SK-N-SH (cell line): ENCODE measurements around the gene ANO6. TPM values are rescaled to one million over a fixed set of nuclear protein-coding genes. Genes with fewer than 3 reads are reported as not detected.

Experiments
- CTCF ChIA-PET: fragments of 300-600, 350-600 bp; formaldehyde crosslinking; extraction: SDS; loops from one replicate; lab custom pipeline; 2021; lab: Yijun Ruan, JAX
- POLR2A ChIA-PET: fragments of 350-600 bp; sonication (Branson Sonifier 250); formaldehyde crosslinking; extraction: SDS; loops from one replicate; lab custom pipeline; 2020; ENCODE audit warnings: antibody characterized with exemption, inconsistent platforms; lab: Yijun Ruan, JAX
- DNase-seq: peaks from one replicate; pipeline ENCODE4 v3.0.0; 2012
- H2AFZ ChIP-seq: fragments of 200-600 bp; sonication (generic); 2 replicates; pipeline ENCODE4 v1.8.1; 2016; ENCODE audit warnings: antibody characterized with exemption, mild to moderate bottlenecking, low read depth
- H3F3A ChIP-seq: fragments of 200-600 bp; sonication (generic); replicated peaks from 2 replicates; pipeline ENCODE3; 2016; ENCODE audit warnings: antibody characterized with exemption, mild to moderate bottlenecking; ENCODE audit not compliant: insufficient read depth
- H3K27ac ChIP-seq, 2 experiments: fragments of 200-500 bp in 1 of 2; fragments of 200-600 bp in 1 of 2; sonication (Bioruptor generic) in 1 of 2; sonication (generic), shearing (Covaris generic) in 1 of 2; 2 replicates each; pipeline versions ENCODE4 v1.5.1 to v1.6.1; 2014 to 2016; ENCODE audit warnings: low read depth in 2 of 2, inconsistent platforms in 1 of 2, low read length in 1 of 2, mild to moderate bottlenecking in 1 of 2, mixed read lengths in 1 of 2
- H3K27me3 ChIP-seq: fragments of 200-600 bp; sonication (generic), shearing (Covaris generic); 2 replicates; pipeline ENCODE4 v1.6.1; 2016; ENCODE audit warnings: mixed run types; ENCODE audit not compliant: insufficient read depth
- H3K36me3 ChIP-seq, 2 experiments: fragments of 200-500 bp in 1 of 2; fragments of 200-600 bp in 1 of 2; sonication (Bioruptor generic) in 1 of 2; sonication (generic) in 1 of 2; replicated peaks in 1 of 2; 2 replicates each; pipeline versions ENCODE3 to v1.5.1; 2014 to 2016; ENCODE audit warnings: low read length in 1 of 2, mild to moderate bottlenecking in 1 of 2; ENCODE audit not compliant: insufficient read depth in 2 of 2, control insufficient read depth in 1 of 2
- H3K4me1 ChIP-seq, 2 experiments: fragments of 200-500 bp in 1 of 2; fragments of 200-600 bp in 1 of 2; sonication (Bioruptor generic) in 1 of 2; sonication (generic), shearing (Covaris generic) in 1 of 2; 2 replicates each; pipeline versions ENCODE4 v1.5.1 to v1.6.1; 2014 to 2016; ENCODE audit warnings: low read depth in 1 of 2, low read length in 1 of 2, mixed run types in 1 of 2; ENCODE audit not compliant: insufficient read depth in 2 of 2, control insufficient read depth in 1 of 2
- H3K4me2 ChIP-seq: fragments of 200-600 bp; sonication (generic), shearing (Covaris generic); 2 replicates; pipeline ENCODE4 v1.6.1; 2017; ENCODE audit warnings: mixed run types
- H3K4me3 ChIP-seq, 2 experiments: fragments of 200-500 bp in 1 of 2; fragments of 200-600 bp in 1 of 2; sonication (Bioruptor generic) in 1 of 2; sonication (generic), shearing (Covaris generic) in 1 of 2; 2 replicates each; pipeline versions ENCODE4 v1.5.1 to v1.8.1; 2014 to 2016; ENCODE audit warnings: low read depth in 2 of 2, inconsistent platforms in 1 of 2, low read length in 1 of 2, mild to moderate bottlenecking in 1 of 2, mixed read lengths in 1 of 2, moderate library complexity in 1 of 2
- H3K79me2 ChIP-seq: fragments of 200-600 bp; sonication (generic); 2 replicates; pipeline ENCODE4 v1.8.1; 2017; ENCODE audit warnings: mild to moderate bottlenecking; ENCODE audit not compliant: insufficient read depth
- H3K9ac ChIP-seq: fragments of 200-600 bp; sonication (generic); 2 replicates; pipeline ENCODE4 v1.6.1; 2017; ENCODE audit warnings: mixed run types
- H3K9me2 ChIP-seq: fragments of 200-600 bp; sonication (generic); 2 replicates; pipeline ENCODE4 v1.6.1; 2017; ENCODE audit warnings: mixed run types
- H3K9me3 ChIP-seq: fragments of 200-600 bp; sonication (generic); 2 replicates; pipeline ENCODE4 v1.6.1; 2017; ENCODE audit warnings: mixed run types, mild to moderate bottlenecking, moderate library complexity
- H4K20me1 ChIP-seq: fragments of 200-600 bp; sonication (generic); 2 replicates; pipeline ENCODE4 v1.6.1; 2017; ENCODE audit warnings: mild to moderate bottlenecking, mixed run types; ENCODE audit not compliant: insufficient read depth
- ELF1 ChIP-seq: IDR thresholded peaks from 2 replicates; pipeline ENCODE4 v1.4.0; 2012
- IRF3 ChIP-seq: fragments of 150-350 bp; IDR thresholded peaks from 2 replicates; pipeline ENCODE4 v1.6.1; 2016; ENCODE audit warnings: mild to moderate bottlenecking, low read depth, low read length
- MEF2A ChIP-seq: IDR thresholded peaks from 2 replicates; pipeline ENCODE4 v1.4.0; 2012; ENCODE audit warnings: low read depth, borderline replicate concordance
- MXI1 ChIP-seq: IDR thresholded peaks from 2 replicates; pipeline ENCODE4 v1.6.1; 2012; ENCODE audit warnings: mild to moderate bottlenecking, low read depth, low read length, improper control_type of control experiment
- NRF1 ChIP-seq: IDR thresholded peaks from 2 replicates; pipeline ENCODE4 v1.6.1; 2012; ENCODE audit warnings: low read depth, mild to moderate bottlenecking, low read length
- PBX3 ChIP-seq: IDR thresholded peaks from 2 replicates; pipeline ENCODE4; 2012
- POLR2AphosphoS5 ChIP-seq: IDR thresholded peaks from 2 replicates; pipeline ENCODE4 v1.6.1; 2012; ENCODE audit warnings: low read depth, low read length
- RAD21 ChIP-seq: IDR thresholded peaks from 2 replicates; pipeline ENCODE4 v1.6.1; 2012; ENCODE audit warnings: mild to moderate bottlenecking, low read length
- RFX5 ChIP-seq: IDR thresholded peaks from 2 replicates; pipeline ENCODE4 v1.6.1; 2012; ENCODE audit warnings: mild to moderate bottlenecking, improper control_type of control experiment, low read length
- RXRA ChIP-seq: IDR thresholded peaks from 2 replicates; pipeline ENCODE4 v1.4.0; 2012; ENCODE audit warnings: low read depth, mild to moderate bottlenecking, borderline replicate concordance
- SIN3A ChIP-seq: IDR thresholded peaks from 2 replicates; pipeline ENCODE4 v1.6.1; 2012; ENCODE audit warnings: low read depth, mild to moderate bottlenecking, low read length, moderate library complexity, borderline replicate concordance
- SMC3 ChIP-seq: IDR thresholded peaks from 2 replicates; pipeline ENCODE4 v1.6.1; 2012; ENCODE audit warnings: low read depth, low read length, improper control_type of control experiment
- TAF1 ChIP-seq: IDR thresholded peaks from 2 replicates; pipeline ENCODE4 v1.6.1; 2012; ENCODE audit warnings: low read depth, mild to moderate bottlenecking, low read length, moderate library complexity, borderline replicate concordance
- TEAD4 ChIP-seq: IDR thresholded peaks from 2 replicates; pipeline ENCODE4 v1.4.0; 2012; ENCODE audit warnings: mild to moderate bottlenecking, borderline replicate concordance; ENCODE audit not compliant: insufficient read depth
- USF1 ChIP-seq: IDR thresholded peaks from 2 replicates; pipeline ENCODE4 v1.4.0; 2012; ENCODE audit warnings: low read depth, borderline replicate concordance
- YY1 ChIP-seq: IDR thresholded peaks from 2 replicates; pipeline ENCODE4 v1.4.0; 2012; ENCODE audit warnings: low read depth, mild to moderate bottlenecking
- WGBS: methylation state at CpG from one replicate; pipeline ENCODE4 v1.1.6; 2017; ENCODE audit warnings: low lambda C conversion rate; 5-methylcytosine and 5-hydroxymethylcytosine counted together
- polyA plus RNA-seq, 3 experiments: library from polyadenylated mRNA; depleted of rRNA; stranded (reverse); fragments of >200 nt; gene quantifications; 2 replicates each; pipeline ENCODE4 v1.2.3, GENCODE V29; 2012
- TF ChIP-seq, protein P1 (sequence below): fragments of 200-600 bp; sonication (generic); IDR thresholded peaks from 2 replicates; pipeline ENCODE4 v1.6.1; 2017; ENCODE audit warnings: antibody characterized with exemption, mild to moderate bottlenecking, moderate library complexity
- TF ChIP-seq, protein P2 (sequence below): fragments of 150-350 bp; IDR thresholded peaks from 2 replicates; pipeline ENCODE4 v1.6.1; 2017; ENCODE audit warnings: antibody characterized with exemption, low read length, low read depth, borderline replicate concordance
- TF ChIP-seq, protein P3 (sequence below): IDR thresholded peaks from 2 replicates; pipeline ENCODE4 v1.4.0; 2012; ENCODE audit warnings: low read depth

The ANO6 gene
- polyA plus RNA-seq, 1 of the 3 experiments (the other 2 are of a cell fraction), result 20.1 TPM

DNA sequence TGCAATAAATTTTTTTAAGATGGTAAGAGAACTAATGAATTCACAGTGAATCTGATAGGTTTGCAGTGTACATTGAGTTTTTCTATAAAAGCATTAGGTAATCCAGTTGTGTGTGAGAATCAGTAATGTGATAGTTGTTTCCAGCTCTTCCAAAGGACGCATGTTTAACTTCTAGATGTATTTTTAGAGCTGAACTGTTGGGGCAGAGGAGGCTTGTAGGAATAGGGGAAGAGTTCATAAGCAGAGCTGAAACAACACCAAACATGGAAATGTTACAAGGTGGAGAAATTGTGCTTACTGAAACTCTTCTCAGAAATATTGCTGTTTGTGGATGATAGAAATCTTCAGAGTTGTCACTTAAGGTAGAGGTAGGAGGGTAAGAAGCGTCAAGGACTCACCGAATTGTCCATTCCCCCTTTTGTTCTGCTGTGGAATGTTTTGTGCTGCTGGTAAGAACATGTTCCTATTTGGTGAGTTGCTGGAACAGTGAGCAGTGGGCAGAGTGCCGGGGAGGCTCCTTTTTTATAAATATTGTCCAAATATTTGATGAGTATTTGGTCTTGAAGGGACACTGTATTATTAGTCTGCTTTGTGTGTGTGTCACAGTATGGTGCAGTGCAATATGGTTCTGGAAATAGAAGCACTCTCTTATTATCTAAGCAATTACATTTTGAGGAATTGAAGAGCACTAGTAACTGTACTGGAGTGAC, 76.7 kb downstream of the ANO6 start:
- peaks cover 49% of the 10 kb centered on the region; the same call in 1 of the 2 replicates for H3K79me2 ChIP-seq
- no peak for DNase-seq
- peaks cover 0 to 10% of the 10 kb centered on the region in 2 experiments for H3K36me3 ChIP-seq
- no peaks in the 10 kb centered on the region for H3K9me3 ChIP-seq
- no peaks in the 10 kb centered on the region; the same call in 1 of the 2 replicates for H4K20me1 ChIP-seq
- peaks cover 0 to 12% of the 10 kb centered on the region in 2 experiments; a peak in 2 of 4 replicates for H3K4me1 ChIP-seq
- H3K4me3 ChIP-seq, result no peak overlapping the region
- H3F3A ChIP-seq, result peaks cover 7% of the 10 kb centered on the region
- no peak overlapping the region for H3K4me2 ChIP-seq
- CTCF ChIA-PET, result no interaction called here
- H2AFZ ChIP-seq, result no peak overlapping the region
- WGBS, result 89% methylated on average over 4 of the region's 4 CpGs
- TF ChIP-seq YY1 (no peak), RFX5 (no peak), POLR2AphosphoS5 (no peak), MXI1 (no peak), USF1 (no peak), RAD21 (no peak), TAF1 (no peak), IRF3 (no peak), RXRA (no peak), PBX3 (no peak), SIN3A (no peak), NRF1 (no peak), SMC3 (no peak), ELF1 (no peak), MEF2A (no peak), TEAD4 (no peak)
- TF ChIP-seq, protein P1, sequence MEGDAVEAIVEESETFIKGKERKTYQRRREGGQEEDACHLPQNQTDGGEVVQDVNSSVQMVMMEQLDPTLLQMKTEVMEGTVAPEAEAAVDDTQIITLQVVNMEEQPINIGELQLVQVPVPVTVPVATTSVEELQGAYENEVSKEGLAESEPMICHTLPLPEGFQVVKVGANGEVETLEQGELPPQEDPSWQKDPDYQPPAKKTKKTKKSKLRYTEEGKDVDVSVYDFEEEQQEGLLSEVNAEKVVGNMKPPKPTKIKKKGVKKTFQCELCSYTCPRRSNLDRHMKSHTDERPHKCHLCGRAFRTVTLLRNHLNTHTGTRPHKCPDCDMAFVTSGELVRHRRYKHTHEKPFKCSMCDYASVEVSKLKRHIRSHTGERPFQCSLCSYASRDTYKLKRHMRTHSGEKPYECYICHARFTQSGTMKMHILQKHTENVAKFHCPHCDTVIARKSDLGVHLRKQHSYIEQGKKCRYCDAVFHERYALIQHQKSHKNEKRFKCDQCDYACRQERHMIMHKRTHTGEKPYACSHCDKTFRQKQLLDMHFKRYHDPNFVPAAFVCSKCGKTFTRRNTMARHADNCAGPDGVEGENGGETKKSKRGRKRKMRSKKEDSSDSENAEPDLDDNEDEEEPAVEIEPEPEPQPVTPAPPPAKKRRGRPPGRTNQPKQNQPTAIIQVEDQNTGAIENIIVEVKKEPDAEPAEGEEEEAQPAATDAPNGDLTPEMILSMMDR, result no peak
- TF ChIP-seq, protein P2, sequence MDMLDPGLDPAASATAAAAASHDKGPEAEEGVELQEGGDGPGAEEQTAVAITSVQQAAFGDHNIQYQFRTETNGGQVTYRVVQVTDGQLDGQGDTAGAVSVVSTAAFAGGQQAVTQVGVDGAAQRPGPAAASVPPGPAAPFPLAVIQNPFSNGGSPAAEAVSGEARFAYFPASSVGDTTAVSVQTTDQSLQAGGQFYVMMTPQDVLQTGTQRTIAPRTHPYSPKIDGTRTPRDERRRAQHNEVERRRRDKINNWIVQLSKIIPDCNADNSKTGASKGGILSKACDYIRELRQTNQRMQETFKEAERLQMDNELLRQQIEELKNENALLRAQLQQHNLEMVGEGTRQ, result no peak
- TF ChIP-seq, protein P3, sequence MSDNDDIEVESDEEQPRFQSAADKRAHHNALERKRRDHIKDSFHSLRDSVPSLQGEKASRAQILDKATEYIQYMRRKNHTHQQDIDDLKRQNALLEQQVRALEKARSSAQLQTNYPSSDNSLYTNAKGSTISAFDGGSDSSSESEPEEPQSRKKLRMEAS, result no peak
- no peaks in the 10 kb centered on the region for H3K9me2 ChIP-seq
- POLR2A ChIA-PET, result no interaction called here
- no peaks in the 10 kb centered on the region for H3K27me3 ChIP-seq
- no peak overlapping the region for H3K9ac ChIP-seq
- H3K27ac ChIP-seq, result no peak overlapping the region
